HFF-Myc (cell line): ENCODE measurements around the gene SMIM7.
"Not testable (repeated sequence)": the region's sequence is repeated elsewhere in the genome, so short reads cannot be mapped to it uniquely, and the experiment has no call there.

ENCODE experiments used
- DNase-seq: peaks from one replicate; pipeline ENCODE4 v3.0.0-alpha.2; 2011; ENCODE audit warnings: low read depth; ENCODE audit errors: extremely low read depth
- H3K4me3 ChIP-seq: replicated peaks from 2 replicates; pipeline ENCODE4 v1.5.1; 2011; ENCODE audit warnings: low read depth, mild to moderate bottlenecking, control low read depth, low read length
- TF ChIP-seq, protein P1 (sequence below): IDR thresholded peaks from 2 replicates; pipeline ENCODE4 v1.5.1; 2012; ENCODE audit warnings: mild to moderate bottlenecking, low read depth, low read length, control low read depth; ENCODE audit errors: missing control alignments

Gene SMIM7

DNA sequence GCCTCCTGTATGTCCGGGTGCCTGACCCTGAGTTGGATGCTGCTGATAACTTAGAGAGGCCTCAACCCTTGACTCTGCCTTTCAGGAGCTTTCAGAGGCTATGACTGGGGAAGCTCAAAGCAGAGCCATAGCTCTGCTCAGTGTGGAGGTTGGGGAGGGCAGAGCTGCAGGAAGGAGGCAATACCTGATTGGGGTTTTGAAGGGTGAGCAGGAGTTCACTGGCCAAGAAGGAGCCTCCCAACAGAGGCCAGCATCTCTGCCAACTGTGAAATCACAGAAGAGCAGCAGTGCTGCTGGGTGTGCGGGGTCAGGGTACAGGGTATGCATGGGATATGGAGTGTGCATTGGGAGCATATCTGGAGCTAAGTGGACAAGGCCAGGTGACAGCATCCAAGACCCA, 22.6 kb upstream of the SMIM7 start:
- H3K4me3 ChIP-seq: no peak overlapping the region
- TF ChIP-seq, protein P1, sequence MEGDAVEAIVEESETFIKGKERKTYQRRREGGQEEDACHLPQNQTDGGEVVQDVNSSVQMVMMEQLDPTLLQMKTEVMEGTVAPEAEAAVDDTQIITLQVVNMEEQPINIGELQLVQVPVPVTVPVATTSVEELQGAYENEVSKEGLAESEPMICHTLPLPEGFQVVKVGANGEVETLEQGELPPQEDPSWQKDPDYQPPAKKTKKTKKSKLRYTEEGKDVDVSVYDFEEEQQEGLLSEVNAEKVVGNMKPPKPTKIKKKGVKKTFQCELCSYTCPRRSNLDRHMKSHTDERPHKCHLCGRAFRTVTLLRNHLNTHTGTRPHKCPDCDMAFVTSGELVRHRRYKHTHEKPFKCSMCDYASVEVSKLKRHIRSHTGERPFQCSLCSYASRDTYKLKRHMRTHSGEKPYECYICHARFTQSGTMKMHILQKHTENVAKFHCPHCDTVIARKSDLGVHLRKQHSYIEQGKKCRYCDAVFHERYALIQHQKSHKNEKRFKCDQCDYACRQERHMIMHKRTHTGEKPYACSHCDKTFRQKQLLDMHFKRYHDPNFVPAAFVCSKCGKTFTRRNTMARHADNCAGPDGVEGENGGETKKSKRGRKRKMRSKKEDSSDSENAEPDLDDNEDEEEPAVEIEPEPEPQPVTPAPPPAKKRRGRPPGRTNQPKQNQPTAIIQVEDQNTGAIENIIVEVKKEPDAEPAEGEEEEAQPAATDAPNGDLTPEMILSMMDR: no peak
- DNase-seq: no peak

DNA sequence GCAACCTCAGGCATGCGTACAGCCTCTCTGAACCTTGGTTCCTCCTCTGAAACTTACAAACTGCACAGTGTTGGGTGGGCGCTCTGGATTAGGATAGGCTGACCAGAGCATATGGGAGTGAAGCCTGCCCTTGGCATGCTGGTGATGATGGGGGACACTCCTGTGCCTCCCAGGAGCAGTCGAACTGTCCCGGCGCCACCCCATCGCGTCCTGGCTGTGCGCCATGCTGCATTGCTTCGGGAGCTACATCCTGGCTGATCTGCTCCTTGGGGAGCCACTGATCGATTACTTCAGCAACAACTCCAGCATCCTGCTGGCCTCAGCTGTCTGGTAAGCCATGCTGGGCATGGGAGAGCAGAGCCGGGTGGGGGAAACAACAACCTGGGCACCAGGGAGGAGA, 19.9 kb upstream of the SMIM7 start:
- no peak overlapping the region for H3K4me3 ChIP-seq
- no peak for DNase-seq
- TF ChIP-seq, protein P1: no peak

DNA sequence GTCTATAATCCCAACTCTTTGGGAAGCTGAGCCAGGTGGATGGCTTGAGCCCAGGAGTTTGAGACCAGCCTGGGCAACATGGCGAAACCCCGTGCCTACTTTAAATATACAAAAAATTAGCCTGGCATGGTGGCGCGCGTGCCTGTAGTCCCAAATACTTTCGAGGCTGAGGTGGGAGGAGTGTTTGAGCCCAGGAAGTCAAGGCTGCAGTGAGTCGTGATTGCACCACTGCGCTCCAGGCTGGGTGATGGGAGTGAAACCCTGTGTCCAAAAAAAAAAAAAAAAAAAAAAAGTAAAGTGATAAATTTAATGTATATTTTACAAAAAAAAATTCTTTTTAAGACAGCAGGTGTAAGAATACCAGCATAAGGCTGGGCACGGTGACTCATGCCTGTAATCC, 18.6 kb upstream of the SMIM7 start:
- no peak overlapping the region for H3K4me3 ChIP-seq
- TF ChIP-seq, protein P1: no peak
- DNase-seq: no peak

DNA sequence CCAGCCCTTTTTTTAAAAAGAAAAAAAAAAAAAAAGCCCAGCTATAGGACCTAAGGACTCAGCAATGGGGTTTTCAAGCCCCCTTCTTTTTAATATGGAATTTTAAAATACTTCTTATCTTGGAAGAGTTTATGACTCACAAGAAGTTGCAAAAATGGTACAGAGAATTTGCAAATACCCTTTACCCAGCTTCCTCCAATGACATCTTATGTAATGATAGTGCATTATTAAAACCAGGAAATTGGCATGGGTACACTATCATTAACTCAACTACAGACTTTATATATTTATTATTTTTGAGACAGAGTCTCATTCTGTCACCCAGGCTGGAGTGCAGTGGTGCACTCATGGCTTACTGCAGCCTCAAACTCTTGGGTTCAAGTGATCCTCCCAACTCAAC, 17.1 kb upstream of the SMIM7 start:
- DNase-seq: no peak
- no peak overlapping the region for H3K4me3 ChIP-seq
- TF ChIP-seq, protein P1: no peak

DNA sequence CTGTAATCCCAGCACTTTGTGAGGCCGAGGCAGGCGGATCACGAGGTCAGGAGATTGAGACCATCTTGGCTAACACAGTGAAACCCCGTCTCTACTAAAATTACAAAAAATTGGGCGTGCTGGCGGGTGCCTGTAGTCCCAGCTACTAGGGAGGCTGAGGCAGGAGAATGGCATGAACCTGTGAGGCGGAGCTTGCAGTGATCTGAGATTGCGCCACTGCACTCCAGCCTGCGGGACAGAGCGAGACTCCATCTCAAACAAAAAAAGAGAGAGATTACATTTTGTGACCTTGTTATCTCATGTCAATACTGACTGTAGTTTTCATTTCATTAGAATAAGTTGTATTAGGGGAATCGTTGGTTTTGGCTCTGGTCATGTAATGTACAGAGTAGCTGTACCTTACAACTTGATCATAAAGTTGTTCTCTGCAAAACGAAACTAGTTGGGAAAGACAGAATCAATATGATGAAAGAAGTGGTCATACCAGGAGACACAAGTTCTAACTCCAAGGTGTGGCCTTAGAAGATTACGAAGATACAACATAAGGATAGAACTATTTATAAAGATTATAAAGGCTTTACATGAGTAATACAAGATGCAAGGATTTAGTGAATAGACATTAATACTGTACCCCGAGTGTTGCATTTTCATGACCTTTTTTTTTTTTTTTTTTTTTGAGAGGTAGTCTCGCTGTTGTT, 16.3 kb upstream of the SMIM7 start:
- no peak for DNase-seq
- no peak overlapping the region for H3K4me3 ChIP-seq
- TF ChIP-seq, protein P1: no peak

DNA sequence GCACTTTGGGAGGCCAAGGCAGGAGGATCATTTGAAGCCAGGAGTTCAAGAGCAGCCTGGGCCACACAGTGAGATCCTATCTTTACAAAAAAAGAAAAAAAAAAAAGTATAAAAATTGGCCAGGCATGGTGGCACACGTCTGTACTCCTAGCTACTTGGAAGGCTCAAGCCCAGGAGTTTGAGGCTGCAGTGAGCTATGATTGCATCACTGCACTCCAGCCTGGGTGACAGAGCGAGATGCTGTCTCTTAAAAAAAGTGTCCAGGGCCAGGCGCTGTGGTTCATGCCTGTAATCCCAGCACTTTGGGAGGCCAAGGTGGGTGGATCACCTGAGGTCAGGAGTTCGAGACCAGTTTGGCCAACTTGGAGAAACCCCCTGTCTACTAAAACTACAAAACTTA, 13.9 kb upstream of the SMIM7 start:
- H3K4me3 ChIP-seq, DNase-seq: not testable (repeated sequence)

DNA sequence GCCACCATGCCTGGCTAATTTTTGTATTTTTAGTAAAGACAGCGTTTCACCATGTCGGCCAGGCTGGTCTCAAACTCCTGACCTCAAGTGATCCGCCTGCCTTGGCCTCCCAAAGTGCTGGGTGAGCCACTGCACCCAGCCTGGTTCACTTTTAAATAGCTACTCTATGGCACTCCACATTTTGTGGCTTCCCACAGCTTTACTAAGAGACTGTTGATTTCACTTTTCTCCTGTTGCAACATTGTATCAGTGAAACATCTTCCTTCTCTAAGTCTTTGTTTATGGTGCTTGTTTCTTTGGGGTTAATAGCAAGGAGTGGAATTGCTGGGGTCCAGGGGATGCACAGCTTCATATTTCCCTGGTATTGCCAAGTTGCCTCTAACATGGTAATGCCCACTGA, 13.3 kb upstream of the SMIM7 start:
- H3K4me3 ChIP-seq: no peak overlapping the region
- TF ChIP-seq, protein P1: no peak
- no peak for DNase-seq
